Immature natural killer cell (primary cell): Measurements from ENCODE around the gene NTRK2. TPM values are rescaled to one million over a fixed set of nuclear protein-coding genes. Genes with fewer than 3 reads are reported as not detected.

Source experiments
- DNase-seq, 3 donors: peaks; one replicate each; pipeline ENCODE4 v3.0.0; 2022; ENCODE audit warnings: mixed read lengths in 1 of 3
- H3K27ac Mint-ChIP-seq, 6 donors: one replicate each; pipeline ENCODE4 v1.8.0; 2020; ENCODE audit warnings: mixed read lengths in 6 of 6, mild to moderate bottlenecking in 5 of 6, inconsistent platforms in 4 of 6, moderate library complexity in 3 of 6
- H3K27me3 Mint-ChIP-seq, 3 donors: one replicate each; pipeline ENCODE4 v1.8.0; 2020 to 2021; ENCODE audit warnings: low read depth in 3 of 3, mild to moderate bottlenecking in 3 of 3, mixed read lengths in 3 of 3, moderate library complexity in 3 of 3, inconsistent platforms in 1 of 3
- H3K36me3 Mint-ChIP-seq, 3 donors: one replicate each; pipeline ENCODE4 v1.8.0; 2020; ENCODE audit warnings: mixed read lengths in 3 of 3, inconsistent platforms in 2 of 3, mild to moderate bottlenecking in 2 of 3
- H3K4me1 Mint-ChIP-seq, 2 donors: one replicate each; pipeline ENCODE4 v1.8.0; 2020; ENCODE audit warnings: inconsistent platforms in 2 of 2, mild to moderate bottlenecking in 2 of 2, mixed read lengths in 2 of 2, moderate library complexity in 1 of 2
- H3K4me3 Mint-ChIP-seq, 5 donors: one replicate each; pipeline ENCODE4 v1.8.0; 2020; ENCODE audit warnings: mild to moderate bottlenecking in 5 of 5, mixed read lengths in 5 of 5, inconsistent platforms in 3 of 5, moderate library complexity in 3 of 5
- H3K9me3 Mint-ChIP-seq, 6 donors: one replicate each; pipeline ENCODE4 v1.8.0; 2020; ENCODE audit warnings: mild to moderate bottlenecking in 6 of 6, mixed read lengths in 6 of 6, inconsistent platforms in 4 of 6, moderate library complexity in 3 of 6
- polyA plus RNA-seq, 3 donors: library from polyadenylated mRNA; unstranded; fragments of 300-500 nt; fragmentation: Illumina TruSeq; gene quantifications; one replicate each; pipeline ENCODE4 v1.2.3, GENCODE V29; 2021

NTRK2 gene
- polyA plus RNA-seq, 3 donors from 2014 or later: not detected

DNA sequence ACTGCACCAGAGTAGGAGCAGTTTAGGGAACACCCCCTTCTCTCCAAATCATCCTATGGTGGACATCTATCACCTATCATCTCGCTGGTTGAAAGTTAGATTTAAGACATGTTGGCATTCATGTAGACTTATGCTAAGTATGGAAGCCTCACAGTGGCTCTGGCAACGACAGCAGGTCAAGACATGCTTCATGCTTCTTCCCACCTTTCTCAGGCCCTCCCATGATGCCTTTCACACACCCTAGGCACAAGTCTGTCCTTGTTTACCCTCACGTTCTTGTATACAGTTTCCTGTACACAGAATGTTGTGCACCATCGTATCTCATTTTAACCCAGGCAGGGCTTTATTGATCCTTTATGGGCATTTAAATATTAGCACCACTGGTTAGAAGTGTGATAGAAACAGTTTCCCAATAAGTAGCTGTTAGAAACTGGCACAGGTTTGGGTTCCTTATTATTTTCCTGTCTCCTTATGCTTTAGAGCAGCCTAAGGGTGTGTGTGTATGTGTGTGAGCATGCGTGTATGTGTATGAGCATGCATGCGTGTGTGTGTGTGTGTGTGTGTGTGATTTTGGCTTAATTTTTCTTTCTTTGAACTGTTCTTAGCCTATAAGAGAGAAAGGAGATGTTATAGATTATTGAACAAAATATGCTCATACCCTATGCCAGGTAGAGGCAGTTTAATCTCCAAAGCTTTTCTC, 160.6 kb downstream of the NTRK2 start:
- Mint-ChIP-seq H3K4me1 (no peaks in the 10 kb centered on the region), H3K36me3 (no peaks in the 10 kb centered on the region), H3K27ac (no peak overlapping the region), H3K9me3 (peaks cover 0 to 1% (median 0%) of the 10 kb centered on the region in 6 donors), H3K4me3 (no peak overlapping the region), H3K27me3 (peaks cover 0 to 3% (median 0%) of the 10 kb centered on the region in 3 donors)
- DNase-seq: no peak

DNA sequence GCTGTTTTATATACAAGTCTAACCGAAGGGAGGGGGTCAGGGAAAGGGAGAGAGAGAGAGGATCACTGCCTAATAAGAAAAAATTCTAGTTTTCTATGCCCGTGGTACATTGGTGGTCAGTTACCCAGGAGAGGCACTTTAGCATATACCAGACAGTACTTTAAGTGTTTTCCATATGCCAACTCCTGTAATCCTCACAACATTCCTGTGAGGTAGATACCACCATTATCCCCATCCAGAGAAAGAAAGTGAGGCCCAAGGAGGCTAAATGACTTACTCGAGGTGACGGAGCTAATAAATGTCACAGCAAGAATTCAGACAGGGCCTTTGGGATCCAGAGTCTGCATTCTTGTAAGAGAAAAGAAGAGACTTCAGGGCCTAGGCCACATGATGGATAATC, 161.8 kb downstream of the NTRK2 start:
- Mint-ChIP-seq H3K27me3 (peaks cover 0 to 3% (median 0%) of the 10 kb centered on the region in 3 donors), H3K9me3 (peaks cover 0 to 1% (median 0%) of the 10 kb centered on the region in 6 donors), H3K36me3 (no peaks in the 10 kb centered on the region), H3K27ac (no peak overlapping the region), H3K4me1 (no peaks in the 10 kb centered on the region), H3K4me3 (no peak overlapping the region)
- DNase-seq: no peak

DNA sequence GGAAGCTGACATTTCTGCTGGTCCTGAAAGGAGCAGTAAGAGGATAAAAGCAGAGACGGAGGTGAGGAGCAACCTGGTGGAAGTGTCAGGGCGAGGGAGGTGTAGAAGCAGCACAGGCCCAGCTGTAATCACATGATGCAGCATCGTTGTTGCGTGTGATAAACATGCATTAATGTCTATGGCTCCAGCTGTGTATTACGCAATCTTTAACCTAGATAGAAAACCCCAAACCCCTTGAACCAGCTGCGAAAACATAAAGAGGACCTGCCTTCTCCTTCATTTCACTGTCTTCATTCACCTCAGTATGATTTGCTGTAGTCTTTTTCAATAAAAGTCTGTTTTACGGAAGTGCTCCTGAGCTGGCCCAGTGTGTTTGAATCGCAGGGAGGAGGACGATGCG, 162.9 kb downstream of the NTRK2 start:
- Mint-ChIP-seq H3K9me3 (peaks cover 0 to 1% (median 0%) of the 10 kb centered on the region in 6 donors), H3K27me3 (peaks cover 0 to 3% (median 0%) of the 10 kb centered on the region in 3 donors), H3K36me3 (no peaks in the 10 kb centered on the region), H3K4me3 (no peak overlapping the region), H3K4me1 (no peaks in the 10 kb centered on the region), H3K27ac (no peak overlapping the region)
- no peak for DNase-seq

DNA sequence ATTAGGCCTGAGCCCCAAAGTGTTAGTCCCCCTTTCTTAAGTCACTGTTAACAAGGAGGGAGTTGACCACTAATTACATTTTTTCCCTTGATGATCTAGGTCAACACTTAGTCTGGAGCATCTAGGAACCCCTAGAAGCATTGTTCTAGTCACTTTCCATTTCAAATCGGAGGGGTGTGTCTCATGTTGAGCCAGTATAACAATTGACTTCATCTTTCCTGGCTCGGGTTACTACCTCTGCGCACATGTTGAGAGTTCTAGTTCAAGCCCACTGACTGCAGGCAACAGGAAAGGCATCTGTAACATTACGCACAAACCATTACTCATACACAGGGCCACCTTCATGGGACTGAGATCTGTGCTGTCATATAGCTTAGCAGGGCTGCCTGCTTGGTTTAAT, 164.9 kb downstream of the NTRK2 start:
- H3K9me3 Mint-ChIP-seq: peaks cover 0 to 1% (median 0%) of the 10 kb centered on the region in 6 donors
- no peak for DNase-seq
- H3K27me3 Mint-ChIP-seq: no peaks in the 10 kb centered on the region
- no peaks in the 10 kb centered on the region for H3K4me1 Mint-ChIP-seq
- H3K4me3 Mint-ChIP-seq: no peak overlapping the region
- H3K36me3 Mint-ChIP-seq: no peaks in the 10 kb centered on the region
- no peak overlapping the region for H3K27ac Mint-ChIP-seq

DNA sequence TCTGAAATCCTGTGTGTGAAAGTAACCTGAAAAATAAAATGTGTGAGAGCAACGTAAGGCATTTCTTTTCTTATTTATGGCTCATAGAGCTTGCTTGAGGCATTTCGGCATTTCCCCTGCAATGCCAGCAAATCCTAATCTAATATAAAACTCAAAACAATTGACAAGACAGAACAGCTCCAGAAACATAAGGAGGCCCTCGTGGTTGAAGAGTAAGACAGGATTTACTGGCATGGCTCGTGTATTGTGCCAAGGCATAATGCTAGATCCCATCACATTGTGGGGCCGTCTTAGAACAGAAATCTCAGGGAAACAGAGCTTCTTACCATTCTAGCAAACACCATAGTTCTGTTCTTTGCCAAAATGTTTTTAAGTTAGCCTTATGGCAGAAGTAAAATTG, 166.2 kb downstream of the NTRK2 start:
- Mint-ChIP-seq H3K9me3 (peaks cover 0 to 3% (median 0%) of the 10 kb centered on the region in 6 donors), H3K4me1 (no peaks in the 10 kb centered on the region), H3K27ac (no peak overlapping the region), H3K27me3 (peaks cover 0 to 5% (median 0%) of the 10 kb centered on the region in 3 donors), H3K4me3 (no peak overlapping the region), H3K36me3 (no peaks in the 10 kb centered on the region)
- DNase-seq: no peak

DNA sequence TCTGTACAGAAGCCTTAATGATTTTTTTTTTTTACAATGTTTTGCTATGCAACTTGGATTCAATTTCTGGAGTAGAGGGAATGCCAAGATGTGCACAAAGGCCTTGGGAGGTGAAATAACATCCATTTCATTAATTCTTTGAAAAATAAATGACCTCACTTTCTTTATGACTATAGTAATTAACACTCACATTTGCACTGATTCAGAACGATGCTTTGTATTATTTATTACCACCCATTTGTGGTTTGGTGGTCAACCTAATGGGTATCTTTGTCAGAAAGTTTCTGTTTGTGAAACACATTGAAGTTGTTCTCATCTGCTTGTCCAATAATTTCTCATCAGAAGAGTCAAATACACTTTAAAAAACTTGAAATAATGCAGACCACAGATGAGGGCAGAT, 169.3 kb downstream of the NTRK2 start:
- no peak for DNase-seq
- peaks cover 0 to 1% of the 10 kb centered on the region in 2 donors for H3K4me1 Mint-ChIP-seq
- H3K27ac Mint-ChIP-seq: no peak overlapping the region
- peaks cover 0 to 5% (median 0%) of the 10 kb centered on the region in 3 donors for H3K27me3 Mint-ChIP-seq
- H3K4me3 Mint-ChIP-seq: no peak overlapping the region
- no peaks in the 10 kb centered on the region for H3K36me3 Mint-ChIP-seq
- peaks cover 0 to 1% (median 0%) of the 10 kb centered on the region in 6 donors for H3K9me3 Mint-ChIP-seq

DNA sequence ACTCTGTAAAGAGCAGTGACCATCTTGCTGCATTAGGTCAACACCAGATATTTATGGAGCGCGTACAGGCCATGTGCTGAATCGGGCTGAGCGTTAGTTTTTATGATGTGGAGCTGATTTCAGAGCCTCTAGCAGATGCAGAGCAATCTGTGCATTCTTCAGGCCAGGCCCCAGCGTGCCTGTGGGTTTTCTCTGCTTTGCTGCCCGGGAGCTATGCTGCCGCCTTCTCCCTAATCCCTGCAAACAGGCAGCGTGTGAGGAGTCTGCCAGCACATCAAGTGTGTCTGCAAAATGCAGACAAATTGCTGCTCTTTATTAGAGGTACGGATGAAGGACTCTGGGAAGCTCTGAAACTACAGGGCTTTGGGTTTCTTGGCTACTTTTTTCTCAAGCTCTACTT, 170.0 kb downstream of the NTRK2 start:
- Mint-ChIP-seq H3K27ac (no peak overlapping the region), H3K36me3 (no peaks in the 10 kb centered on the region), H3K27me3 (peaks cover 0 to 5% (median 0%) of the 10 kb centered on the region in 3 donors), H3K9me3 (peaks cover 0 to 1% (median 0%) of the 10 kb centered on the region in 6 donors), H3K4me3 (no peak overlapping the region), H3K4me1 (peaks cover 0 to 1% of the 10 kb centered on the region in 2 donors)
- no peak for DNase-seq

DNA sequence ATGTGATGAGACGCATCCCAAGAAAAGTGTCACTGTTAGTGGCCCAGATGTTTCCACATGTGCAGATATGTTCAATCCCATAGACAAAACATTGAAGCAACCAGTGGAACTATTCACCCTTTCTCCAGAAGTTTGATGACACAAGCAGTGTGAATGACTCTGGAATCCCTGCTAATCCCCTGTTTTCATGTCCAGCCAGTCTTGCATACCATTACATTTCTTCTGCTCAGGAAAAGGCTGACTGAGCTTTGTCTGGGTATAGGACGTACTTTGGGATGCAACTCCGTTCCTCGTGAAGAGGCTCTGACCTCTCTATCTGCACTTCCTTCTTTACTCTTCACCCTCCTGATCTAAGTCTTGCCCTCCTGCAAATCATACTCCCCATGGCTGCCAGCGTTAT, 172.4 kb downstream of the NTRK2 start:
- no peaks in the 10 kb centered on the region for H3K36me3 Mint-ChIP-seq
- H3K4me3 Mint-ChIP-seq: no peak overlapping the region
- peaks cover 0 to 1% of the 10 kb centered on the region in 2 donors for H3K4me1 Mint-ChIP-seq
- no peak for DNase-seq
- peaks cover 0 to 8% (median 2%) of the 10 kb centered on the region in 3 donors for H3K27me3 Mint-ChIP-seq
- no peak overlapping the region for H3K27ac Mint-ChIP-seq
- H3K9me3 Mint-ChIP-seq: peaks cover 0 to 1% (median 0%) of the 10 kb centered on the region in 6 donors

DNA sequence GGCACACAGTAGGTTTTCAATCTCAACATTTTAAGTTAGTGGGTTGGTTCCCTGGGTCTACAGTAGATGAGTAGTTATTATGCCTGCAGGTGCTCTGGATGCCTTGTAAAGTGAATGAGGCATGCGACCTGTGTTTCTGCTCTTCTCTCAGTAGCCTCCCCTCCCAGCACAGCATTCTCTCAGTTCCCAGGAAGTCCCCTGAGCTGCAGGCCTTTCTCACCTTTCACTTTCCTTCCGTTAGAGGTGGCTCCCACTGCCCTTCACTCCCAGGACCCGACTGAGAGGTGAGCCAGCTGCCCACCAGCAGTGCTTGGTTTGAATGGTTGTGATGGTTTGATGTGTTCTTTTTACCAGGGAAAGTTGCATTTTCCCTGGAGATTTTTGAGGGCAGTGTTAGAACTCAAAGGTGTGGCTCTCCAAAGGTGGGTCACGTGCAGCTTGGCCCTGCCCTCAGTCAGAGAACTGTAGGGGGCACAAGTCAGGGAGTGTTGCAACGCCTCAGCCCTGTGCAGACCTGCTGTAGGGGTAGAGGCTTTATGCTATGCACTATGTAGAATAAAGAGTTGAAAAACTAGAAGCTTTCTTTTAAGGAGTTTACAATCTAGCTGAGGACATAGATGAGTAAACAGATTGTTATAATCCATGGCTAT, 173.8 kb downstream of the NTRK2 start:
- Mint-ChIP-seq H3K4me3 (no peak overlapping the region), H3K36me3 (no peaks in the 10 kb centered on the region), H3K9me3 (peaks cover 0 to 1% (median 0%) of the 10 kb centered on the region in 6 donors), H3K4me1 (peaks cover 0 to 1% of the 10 kb centered on the region in 2 donors), H3K27me3 (peaks cover 0 to 8% (median 2%) of the 10 kb centered on the region in 3 donors), H3K27ac (no peak overlapping the region)
- no peak for DNase-seq

DNA sequence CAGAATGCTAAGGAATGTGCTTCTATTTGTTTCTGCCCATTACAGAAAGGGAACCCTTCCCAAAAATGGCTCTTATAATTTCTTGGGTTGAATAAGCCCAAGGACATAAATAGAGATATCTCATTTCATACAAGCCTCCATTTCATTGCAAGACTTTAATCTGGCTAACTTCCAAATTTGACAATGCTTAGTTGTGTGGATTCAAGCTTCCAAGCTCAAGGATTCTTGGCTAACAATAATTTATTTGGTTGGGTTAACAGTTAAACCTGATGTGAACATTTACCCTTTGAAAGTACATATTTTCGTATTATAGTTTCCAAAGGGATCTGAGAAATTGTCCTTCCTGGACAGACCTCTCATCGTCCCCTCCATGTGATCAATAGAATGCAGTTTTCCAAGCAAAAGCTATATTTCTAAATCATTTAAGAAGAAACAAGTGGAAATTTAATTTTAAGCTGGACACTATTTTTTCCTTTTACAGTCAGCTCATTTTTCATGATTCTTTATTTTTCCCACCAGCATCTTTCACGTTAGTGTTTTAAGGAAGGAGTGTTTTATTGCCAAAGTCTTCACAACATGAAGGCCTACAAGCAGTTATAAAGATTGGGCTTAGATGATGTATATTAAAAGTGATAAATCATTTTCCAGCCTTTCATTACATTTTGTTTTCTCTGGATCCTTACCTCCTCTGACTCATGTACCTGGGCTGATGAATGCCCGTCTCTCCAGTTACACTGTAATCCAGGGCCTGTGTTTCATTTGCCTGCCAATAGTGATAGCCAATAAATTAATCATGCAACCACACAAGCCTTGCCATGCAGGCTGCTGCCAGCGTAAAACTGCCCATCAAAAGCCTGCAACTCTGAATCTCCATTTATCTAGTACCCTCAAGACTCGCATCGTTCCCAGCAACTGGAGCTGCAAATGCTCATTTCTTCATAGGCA, 176.7 kb downstream of the NTRK2 start:
- H3K4me3 Mint-ChIP-seq: no peak overlapping the region
- no peaks in the 10 kb centered on the region for H3K9me3 Mint-ChIP-seq

DNA sequence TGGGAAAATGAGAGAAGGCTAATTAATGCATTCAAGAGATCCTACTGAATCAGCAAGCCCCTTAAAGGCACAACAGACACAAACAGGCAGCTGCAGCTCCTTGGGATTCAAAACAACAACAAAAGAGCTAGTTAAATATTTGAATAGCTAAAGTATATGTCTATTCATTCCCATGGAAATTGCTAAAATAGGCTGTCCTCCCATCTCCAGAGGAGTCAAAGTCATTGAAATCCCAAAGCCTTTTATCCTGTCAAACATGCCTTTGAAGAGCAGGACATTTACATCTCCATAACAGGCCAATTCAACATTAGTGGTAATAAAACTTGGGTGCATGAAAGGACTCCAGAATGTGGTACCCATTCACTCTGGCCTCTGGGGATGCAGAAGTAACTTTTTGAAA, 177.4 kb downstream of the NTRK2 start:
- DNase-seq: no peak
- Mint-ChIP-seq H3K27me3 (peaks cover 0 to 3% (median 2%) of the 10 kb centered on the region in 3 donors), H3K4me1 (peaks cover 0 to 1% of the 10 kb centered on the region in 2 donors)

More for the DNA sequence above, 176.7 kb downstream of the NTRK2 start:
- no peak for DNase-seq
- Mint-ChIP-seq H3K27me3 (peaks cover 0 to 3% (median 2%) of the 10 kb centered on the region in 3 donors), H3K27ac (no peak overlapping the region), H3K4me1 (peaks cover 0 to 1% of the 10 kb centered on the region in 2 donors), H3K36me3 (no peaks in the 10 kb centered on the region)

DNA sequence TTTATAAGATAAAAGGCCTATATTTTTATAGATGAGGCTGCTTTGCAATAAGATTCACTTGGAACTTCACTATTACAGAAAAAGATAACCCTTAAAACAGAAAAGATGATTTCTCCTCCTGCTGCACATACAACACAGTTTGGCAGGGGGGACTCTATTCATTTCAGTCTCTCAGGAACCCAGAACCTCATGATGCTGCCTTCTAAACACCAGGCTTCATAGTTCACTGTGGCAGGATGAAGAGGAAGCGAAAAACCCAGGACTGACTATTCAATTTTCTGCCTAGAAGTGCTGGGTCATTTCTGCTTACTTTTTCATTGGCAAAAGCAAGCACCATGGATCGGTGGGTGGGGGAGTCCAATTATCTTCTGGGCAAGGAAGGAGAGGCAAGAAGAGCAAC, 179.5 kb downstream of the NTRK2 start:
- H3K4me1 Mint-ChIP-seq: no peaks in the 10 kb centered on the region
- DNase-seq: no peak

More for the DNA sequence above, 177.4 kb downstream of the NTRK2 start:
- Mint-ChIP-seq H3K9me3 (no peaks in the 10 kb centered on the region), H3K27ac (no peak overlapping the region), H3K4me3 (no peak overlapping the region), H3K36me3 (no peaks in the 10 kb centered on the region)

DNA sequence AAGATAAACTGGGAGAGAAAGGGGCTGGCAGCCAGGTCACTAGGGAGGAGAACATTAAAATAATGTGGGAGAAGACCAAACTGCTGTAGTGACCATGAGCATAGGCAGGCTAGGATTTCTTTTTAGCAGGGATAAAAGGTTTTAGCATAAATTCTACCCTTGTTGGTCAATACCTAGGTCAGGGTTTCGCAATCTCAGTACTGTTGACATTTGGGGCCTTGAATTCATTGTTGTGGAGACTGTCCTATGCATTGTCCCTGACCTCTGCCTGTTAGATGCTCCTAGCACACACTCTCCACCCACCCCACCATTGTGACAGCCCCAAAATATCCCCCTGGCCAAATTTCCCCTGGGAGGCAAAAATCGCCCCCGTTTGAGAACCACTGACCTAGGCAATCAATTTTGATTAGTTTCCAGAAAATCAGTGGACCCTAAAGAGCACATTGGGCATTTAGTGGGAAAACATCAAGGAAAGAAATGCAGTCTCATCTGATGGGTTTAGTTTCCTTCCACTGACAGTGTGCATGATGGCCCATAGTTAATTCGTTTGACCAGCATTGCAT, 181.4 kb downstream of the NTRK2 start:
- no peak overlapping the region for H3K4me3 Mint-ChIP-seq
- H3K9me3 Mint-ChIP-seq: no peaks in the 10 kb centered on the region
- no peaks in the 10 kb centered on the region for H3K4me1 Mint-ChIP-seq
- no peaks in the 10 kb centered on the region for H3K36me3 Mint-ChIP-seq
- H3K27ac Mint-ChIP-seq: no peak overlapping the region
- H3K27me3 Mint-ChIP-seq: peaks cover 4 to 5% (median 4%) of the 10 kb centered on the region in 3 donors
- no peak for DNase-seq

More for the DNA sequence above, 179.5 kb downstream of the NTRK2 start:
- peaks cover 0 to 3% (median 2%) of the 10 kb centered on the region in 3 donors for H3K27me3 Mint-ChIP-seq
- no peaks in the 10 kb centered on the region for H3K36me3 Mint-ChIP-seq
- H3K4me3 Mint-ChIP-seq: no peak overlapping the region
- no peaks in the 10 kb centered on the region for H3K9me3 Mint-ChIP-seq
- H3K27ac Mint-ChIP-seq: no peak overlapping the region
